Fibroblast of upper back skin (primary cell): ENCODE data around the gene NRXN2.
"Not testable (repeated sequence)": the region's sequence is repeated elsewhere in the genome, so short reads cannot be mapped to it uniquely, and the experiment has no call there.

Experiments used
- DNase-seq: peaks from one replicate; pipeline ENCODE4 v3.0.0-alpha.2; 2013

NRXN2 gene

DNA sequence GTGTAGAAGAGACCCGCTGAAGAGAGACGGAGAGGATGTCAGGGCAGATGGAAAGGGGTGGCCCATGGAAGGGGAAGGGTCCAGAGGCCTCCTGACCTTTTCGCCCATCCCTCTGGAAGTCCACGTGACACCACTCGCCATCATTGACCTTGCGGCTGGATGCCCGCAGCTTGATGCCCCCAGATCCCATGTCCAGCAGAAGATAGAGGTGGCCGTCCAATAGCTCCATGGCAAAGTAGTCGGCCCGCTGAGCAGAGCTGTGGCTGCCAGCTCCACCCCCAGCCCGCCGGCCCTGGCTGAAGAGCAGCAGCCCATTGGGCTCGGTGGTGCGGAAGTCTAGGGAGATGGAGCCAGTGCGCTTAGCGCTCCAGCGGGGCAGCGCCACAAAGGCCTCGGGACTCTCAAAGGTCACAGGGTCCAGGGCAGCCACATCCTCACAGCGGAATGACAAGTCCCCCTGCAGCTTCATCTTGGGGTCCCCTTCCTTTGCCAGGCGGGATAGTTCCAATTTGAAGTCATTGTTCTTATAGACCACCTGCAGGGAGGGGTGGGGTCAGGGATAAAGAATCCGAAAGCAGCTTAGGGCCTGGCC lies 55.7 kb downstream of the NRXN2 start:
- DNase-seq, result no peak

DNA sequence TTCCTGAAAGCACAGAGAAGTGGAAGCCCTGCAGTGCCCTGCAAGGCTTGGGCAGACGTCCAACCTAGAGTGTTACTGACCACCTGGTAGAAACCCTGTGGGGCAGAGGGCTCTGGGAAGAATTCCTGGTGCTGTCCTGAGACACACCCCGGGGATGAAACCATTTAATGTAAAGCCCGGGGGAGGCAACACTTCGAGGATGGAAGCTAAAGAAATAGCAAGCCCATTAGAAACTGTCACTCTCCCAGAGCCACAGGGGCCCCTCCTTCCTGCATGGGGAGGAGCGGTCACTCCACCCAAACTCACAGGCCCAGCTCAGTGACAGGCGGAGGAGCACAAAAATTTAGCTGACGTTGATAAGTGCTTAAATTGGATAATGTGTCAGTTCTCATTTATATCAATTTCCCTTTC lies 57.6 kb downstream of the NRXN2 start:
- no peak for DNase-seq

DNA sequence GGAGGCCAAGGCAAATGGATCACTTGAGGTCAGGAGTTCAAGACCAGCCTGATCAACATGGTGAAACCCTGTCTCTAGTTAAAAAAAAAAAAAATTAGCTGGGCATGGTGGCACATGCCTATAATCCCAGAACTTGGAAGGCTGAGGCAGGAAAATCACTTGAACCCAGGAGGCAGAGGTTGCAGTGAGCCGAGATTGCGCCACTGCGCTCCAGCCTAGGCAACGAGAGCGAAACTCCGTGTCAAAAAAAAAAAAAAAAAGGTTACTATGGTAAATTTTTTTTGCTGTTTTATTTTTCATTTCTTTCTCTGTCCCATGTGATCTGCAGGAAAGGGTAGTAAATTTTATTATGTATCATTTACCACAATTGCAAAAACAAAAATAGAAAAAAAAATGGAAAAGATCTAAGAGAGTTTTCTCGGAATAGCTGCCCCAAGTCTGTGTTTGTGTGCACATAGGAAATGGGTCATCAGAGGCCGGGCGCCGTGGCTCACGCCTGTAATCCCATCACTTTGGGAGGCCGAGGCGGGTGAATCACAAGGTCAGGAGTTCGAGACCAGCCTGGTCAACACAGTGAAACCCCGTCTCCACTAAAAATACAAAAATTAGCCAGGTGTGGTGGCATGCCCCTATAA lies 58.6 kb downstream of the NRXN2 start:
- not testable (repeated sequence) for DNase-seq

DNA sequence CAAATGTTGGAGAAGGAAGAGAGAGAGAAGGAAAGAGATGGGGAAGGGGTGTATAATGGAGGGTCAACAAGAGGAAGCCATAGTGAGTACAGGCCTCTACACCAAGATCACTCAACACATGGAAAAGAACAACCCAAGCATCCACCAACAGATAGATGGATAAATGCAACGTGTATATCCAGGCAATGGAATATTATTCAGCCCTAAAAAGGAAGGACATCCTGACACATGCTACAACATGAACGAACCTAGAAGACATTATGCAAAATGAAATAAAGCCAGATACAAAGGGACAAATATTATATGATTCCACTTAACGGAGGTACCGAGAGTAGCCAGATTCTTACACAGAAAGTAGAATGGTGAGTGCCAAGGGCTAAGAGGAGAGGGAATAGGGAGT lies 59.3 kb downstream of the NRXN2 start:
- DNase-seq, result no peak

DNA sequence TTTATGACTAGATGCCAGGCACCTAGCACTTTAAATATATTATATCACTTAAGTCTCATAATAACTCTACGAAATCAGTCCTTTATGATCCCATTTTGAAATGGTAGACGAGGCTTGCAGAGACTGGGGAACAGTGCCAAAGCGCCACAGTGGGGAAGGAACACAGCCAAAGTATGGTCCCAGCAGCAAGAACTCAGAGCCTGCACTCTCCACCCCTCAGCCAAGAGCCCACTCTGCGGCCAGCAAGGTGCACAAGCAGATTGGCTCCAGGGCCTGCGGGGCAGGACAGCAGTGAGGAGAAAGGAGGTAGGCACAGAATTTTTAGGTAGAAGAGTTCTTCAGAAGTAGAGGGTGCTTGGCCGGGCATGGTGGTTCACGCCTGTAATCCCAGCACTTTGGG lies 61.4 kb downstream of the NRXN2 start:
- no peak for DNase-seq

DNA sequence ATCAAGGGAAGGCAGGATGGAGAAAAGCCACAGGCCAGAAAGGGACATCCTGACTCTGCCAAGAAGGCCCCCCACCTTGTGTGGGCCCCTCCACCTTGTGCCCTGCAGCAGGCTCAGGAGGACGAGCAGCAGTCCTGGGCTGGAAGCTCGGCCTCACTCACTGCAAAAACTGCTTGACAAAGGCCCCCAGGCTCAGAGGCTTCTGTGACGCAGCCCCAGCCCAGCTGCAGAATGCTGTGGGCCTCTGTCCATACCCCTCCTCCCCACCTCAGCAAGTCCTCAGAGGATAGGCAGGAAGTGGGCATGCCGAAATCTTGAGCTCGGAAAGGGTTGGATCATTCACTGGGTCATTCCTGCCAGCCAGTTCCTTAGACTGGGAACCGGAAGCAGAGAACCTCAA lies 61.9 kb downstream of the NRXN2 start:
- peak; percentile 84 for DNase-seq

DNA sequence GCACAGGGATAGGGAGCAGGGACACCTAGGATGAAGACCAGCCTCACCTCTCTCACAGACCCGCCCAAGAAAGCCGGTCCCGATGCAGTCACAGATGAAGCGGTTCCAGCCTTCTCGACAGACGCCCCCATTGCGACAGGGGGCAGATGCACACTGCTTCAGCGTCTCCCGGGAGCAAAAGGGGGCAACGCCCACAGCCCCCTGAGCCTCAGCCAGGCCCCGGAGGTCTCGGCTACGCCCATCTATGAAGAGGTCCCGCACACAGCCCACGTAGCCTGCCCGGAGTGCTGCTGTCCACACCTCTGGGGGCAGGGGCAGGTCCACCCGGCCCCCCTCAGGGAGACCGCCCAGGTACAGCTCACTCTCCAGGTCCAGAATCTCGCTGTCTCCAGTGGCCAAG lies 62.3 kb downstream of the NRXN2 start:
- DNase-seq, result no peak

DNA sequence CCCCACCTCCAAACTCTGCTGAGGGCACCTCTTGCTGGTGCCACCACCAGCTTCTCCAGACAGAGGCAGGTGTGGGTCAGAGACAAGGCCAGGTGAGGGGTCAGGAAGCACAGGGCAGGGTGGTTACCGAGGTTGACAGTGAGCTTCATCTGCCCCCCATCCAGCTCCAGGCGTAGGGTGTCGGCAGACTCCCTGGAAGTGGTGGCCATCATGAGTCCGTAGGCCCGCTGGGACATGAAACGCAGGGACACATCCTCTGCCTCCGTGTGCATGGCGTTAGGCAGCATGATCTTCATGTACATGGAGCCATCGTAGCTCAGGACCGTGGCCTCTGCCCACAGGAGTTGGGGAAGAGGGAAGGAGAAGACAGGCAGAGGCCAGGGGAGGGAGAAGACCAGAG lies 62.8 kb downstream of the NRXN2 start:
- no peak for DNase-seq

DNA sequence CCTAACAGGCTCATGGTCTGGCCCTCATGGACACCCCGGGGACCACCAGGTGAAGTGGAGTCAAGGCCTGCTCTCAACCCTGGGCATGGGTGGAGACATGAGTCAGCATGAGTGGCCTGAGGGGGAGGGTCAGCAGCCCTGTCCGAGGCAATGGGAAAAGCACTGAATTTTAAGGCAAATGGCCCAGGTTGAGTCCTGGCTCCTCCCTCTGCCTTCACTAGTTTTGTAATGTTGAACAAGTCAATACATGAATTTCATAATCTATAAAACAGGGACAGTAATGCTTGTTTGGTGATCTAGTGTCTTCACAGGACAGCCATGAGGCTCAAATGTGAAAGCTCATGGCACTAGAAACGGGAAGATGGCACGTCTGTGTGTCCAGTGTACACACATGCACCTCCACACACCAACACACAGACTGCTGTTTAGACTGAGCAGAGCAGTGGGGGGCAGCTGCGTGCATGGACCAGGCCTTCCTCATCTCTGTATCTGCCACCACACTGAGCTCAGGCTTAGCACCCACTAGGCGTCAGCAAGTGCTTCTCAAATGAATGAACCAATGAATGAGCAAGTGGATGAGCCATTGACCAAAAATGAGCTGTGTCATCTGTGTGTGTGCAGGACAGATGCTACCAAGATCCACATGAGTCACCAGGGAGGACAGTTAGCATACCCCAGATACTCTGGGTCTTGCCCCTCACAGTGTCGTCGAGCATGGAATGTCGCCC lies 63.4 kb downstream of the NRXN2 start:
- DNase-seq, result peak; percentile 88

DNA sequence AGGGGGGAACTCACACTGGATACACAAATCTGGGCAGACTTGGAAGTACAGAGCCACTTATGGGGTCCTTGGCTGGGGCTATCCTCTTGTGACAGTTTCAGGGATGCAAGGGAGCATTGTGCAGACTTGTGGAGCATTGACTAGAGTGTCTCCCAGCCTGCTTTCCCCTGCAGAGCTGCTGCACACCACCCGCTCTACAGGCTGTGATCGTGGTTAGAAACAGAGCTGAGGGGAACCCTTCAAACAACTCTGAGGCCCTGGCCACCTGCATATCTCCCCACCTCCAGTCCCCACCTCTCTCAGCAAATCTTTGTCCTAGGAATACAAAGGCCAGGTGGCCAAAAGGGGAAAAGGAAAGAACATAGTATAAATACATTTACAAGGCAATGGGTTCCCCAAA lies 64.7 kb downstream of the NRXN2 start:
- no peak for DNase-seq

DNA sequence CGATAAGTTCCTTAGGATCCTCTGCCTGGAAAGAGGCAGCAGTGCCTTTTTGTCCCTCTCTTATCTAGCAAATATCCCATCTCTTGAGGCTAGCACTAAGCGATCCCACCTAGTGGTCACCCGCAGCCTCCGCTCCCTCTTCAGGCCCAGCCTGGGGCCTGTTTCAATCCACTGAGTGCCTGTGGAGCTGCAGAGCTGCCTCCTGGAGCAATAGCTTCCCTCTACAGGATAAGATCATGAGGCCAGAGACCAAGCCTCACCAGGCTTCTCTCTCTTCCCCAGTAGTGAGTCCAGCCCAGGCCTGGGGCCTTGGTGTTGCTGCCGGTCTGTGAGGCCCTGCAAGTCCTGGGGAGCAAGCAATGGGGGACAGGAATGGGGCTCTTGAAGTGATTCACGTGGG lies 66.1 kb downstream of the NRXN2 start:
- DNase-seq, result no peak

DNA sequence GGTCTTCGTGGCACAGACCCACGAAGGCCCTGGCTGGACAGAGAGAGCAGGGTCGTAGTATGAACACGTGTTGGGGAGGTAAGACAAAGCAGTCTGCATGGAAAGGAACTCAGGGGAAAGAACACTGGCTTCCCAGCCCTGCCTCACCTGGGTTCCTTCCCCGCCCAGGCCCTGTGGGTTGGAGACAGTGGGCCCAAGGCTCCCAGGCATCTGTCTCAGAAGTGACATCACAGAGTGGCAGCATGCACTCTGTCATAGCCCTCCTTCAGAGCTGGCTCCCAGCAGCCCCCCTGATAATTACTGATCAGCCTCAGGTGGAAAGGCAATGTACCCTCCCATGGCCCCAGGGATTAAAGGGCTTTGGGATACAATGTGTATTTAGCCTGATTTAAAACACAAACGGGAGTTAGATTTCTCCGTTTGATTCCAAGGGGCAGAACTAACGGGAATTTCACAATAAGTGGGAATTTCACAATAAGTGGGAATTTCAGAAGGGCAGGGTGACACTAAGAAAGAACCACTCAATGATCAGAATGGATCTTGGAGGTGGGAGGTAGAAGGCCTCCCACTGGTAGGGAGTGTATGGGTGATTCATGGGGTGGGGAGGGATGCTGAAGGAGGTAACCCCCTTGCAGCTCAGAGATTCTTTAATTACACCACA lies 66.9 kb downstream of the NRXN2 start:
- DNase-seq, result peak; percentile 19

DNA sequence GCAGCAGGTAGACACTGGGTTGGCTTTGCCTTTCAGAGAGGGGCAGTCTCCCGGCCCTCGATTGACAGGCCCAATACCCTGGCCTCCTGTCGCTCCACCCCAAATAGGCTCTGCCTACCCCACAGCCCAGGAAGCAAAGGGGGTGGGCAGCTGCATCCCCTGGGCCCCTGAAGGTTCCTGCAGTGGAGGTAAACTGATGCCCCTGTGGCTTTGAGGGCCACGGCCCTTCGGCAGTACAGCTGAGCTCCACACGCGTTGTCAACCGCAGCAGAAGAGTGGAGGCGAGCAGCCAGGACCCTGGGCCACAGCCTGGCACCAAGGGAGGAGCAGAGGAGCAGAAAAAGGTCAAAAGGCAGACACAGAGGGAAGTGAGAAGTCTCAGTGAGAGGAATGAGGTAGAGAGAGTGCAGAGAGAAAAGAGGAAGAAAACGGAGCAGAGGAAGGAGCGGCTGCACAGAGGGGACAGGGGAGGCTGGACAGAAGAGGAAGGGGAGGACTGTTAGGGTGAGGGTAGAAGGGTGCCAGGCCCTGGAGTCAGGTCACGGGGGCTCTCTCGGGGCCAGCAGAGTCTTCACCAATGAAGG lies 67.9 kb downstream of the NRXN2 start:
- DNase-seq, result no peak

DNA sequence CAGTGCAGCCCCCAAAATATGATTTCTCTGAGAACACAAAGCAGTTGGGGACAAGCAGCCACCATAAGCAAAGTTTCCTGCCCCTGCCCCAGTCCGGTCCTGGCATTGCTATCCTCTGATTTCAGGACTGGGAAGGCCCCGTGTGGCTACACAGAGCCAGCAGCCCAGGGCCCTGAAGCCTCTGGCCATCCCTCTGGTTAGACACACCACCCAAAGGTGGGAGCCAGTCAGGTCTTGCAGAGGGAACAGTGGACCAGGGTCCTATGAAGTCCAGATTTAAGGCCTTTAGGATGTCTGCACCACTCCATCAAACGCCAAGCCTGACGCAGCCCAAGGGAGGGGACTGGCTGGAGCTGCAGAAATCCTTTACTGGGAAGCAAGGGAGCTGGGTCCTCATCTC lies 68.6 kb downstream of the NRXN2 start:
- DNase-seq, result no peak

DNA sequence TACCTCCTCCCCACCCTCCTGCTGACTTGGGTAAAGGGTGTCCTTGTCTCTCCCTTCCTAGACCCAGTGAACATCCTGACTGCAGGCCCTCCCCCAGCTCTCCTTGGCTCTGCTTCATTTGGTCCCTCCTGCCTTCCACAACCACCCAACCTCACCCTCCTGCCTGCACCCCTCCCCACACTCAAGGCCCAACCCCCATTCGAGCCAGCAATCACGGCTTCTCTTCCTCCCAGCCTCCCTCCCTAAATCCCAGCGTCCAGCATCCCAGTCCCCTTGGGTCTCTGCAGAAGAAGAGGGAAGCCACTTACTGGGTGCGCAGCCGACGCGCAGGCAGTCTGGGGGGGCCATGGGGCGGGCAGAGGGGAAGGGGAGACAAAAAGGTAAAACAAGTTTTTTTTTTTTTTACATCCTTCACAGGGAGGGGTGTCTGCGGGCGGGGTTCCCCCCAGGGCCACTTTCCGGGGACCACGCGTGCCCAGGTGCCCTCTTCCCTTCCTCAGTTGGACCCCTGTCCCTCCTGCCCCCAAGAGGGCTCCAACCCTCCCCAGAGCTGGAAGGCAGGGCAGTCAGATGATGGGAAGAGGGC lies 69.5 kb downstream of the NRXN2 start:
- DNase-seq, result no peak

DNA sequence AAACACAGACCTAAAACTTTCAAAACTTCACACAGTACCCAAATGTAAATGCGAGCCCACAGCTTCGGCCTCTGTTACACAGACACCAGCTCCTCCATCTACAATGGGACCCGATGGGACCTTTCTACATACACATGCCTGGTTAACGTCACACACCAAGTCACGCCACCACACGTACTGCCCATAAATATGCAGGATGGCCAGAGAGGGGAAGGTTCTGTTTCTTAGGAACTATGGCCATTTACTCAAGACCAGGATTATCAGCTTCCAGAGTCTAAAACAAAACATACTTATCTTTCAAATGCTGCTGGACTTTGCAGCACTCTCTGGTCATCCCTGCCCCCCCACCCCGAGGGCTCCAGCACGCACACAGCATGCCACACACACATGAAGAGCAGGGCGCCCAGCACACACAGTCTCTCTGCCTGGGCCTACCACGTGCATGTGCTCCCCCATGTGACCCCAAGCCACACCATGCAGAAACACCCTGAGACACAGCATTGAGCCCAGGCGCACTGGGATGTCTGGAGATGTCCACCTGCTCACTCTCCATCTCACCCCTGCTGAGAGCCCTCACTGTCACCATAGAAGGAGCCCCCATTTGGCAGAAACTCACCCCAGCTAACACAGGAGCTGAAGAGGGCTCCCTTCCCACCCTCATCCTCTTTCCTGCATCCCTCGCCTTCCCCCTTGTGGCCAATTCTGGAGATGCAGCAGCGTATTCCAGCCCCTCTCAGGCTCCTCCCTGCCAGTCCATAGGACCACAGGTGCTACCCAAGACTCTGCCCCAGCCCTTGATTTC lies 70.2 kb downstream of the NRXN2 start:
- peak; percentile 69 for DNase-seq

DNA sequence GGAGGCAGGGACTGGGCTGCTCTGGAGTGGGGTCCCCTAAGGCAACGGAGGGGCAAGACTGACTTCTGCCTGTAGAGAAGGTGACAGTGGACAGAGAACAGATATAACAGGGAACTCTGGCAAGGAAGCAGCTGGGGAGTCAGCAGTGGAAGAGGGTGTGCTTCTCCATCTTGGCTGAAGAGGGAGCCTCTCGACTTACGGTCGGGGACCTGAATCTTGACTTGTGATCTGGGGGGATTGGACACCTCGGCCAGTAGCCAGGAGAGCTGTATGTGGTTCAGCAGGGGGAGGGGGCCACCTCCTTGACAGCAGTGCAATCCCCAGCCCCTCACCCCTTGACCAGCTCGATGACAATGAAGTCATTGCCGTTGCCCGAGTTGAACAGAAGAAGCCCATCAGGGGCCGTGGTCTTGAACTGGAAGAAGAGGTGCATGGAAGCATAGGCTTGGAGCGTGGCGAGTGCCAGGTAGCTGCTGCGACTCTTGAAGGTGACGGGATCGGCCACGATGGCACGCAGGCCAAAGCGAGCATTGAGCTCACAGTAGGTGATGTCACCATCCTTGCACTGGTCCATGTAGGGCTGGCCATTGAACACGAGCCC lies 72.0 kb downstream of the NRXN2 start:
- DNase-seq, result peak; percentile 14

DNA sequence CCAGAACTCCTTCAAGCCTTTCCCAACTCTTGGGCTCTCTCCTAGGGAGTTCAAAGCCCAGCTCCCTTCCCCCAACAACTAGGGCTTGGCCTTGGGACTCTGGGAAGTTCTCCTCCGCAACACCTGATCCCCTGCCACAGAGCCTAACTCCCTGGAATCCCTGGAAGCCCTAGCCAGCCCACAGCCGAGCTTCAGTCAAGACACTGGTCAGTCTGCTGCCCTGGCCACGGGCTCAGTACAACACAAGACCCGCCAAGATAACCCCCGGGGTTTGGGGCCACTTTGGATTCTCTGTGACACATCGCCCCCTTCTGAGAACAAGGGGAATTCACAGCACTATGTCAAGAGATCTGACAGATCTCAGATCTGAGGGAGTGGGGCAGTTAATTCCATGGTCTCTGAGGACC lies 73.7 kb downstream of the NRXN2 start:
- DNase-seq, result no peak

DNA sequence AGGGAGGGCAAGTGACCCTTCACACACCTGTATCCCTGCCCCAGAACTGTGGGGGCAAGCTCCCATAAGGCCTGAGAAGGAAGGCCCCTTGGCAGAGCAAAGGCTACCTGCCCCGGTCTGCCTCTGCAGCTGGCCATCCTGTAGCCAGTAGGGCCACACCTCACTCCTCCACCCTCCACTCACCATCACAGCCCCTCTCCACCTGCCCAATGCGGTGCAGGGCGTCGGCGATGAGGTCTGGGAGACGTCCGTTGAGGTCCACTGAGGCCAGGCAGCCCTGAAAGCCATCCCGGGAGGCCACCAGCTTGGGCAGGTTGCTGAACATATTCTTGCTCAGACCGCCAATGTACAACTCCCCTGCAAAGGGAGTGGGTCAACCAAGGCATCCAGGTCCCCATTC lies 74.4 kb downstream of the NRXN2 start:
- DNase-seq, result no peak

DNA sequence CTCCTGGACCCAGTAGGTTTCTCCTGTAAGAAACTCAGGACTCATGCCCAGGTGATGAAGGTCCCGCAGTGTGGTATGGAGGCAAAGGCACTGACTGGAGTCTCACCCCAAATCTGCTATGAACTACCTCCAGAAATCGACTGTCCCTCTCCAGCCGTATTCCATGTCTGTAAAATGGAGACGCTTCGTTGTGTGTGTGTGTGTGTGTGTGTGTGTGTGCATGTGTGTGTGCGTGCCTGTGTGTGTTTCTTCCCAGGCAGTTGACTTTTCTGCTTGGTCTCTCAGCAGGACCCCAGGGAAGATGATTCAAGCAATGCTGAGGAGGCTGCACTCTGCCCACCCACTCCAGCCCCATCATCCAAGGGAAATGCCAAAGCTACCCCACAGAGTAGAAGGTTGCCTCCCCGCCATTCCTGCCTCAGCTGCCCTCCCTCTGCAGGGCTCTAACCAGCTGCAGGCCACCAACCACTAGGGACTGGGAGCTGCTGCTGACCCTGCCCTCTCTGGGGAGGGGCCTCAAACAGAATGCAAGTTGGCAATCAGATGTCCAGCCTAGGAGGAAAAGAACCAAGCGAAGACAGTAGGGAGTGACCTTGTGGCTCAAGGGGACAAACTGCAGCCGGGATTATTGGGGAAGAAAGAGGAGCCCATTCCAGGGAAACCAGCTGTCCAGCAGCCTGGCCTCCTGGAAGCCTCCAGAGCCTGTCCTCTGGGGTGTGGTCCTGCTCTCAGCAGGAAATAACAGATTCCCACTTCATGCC lies 75.8 kb downstream of the NRXN2 start:
- DNase-seq, result no peak

DNA sequence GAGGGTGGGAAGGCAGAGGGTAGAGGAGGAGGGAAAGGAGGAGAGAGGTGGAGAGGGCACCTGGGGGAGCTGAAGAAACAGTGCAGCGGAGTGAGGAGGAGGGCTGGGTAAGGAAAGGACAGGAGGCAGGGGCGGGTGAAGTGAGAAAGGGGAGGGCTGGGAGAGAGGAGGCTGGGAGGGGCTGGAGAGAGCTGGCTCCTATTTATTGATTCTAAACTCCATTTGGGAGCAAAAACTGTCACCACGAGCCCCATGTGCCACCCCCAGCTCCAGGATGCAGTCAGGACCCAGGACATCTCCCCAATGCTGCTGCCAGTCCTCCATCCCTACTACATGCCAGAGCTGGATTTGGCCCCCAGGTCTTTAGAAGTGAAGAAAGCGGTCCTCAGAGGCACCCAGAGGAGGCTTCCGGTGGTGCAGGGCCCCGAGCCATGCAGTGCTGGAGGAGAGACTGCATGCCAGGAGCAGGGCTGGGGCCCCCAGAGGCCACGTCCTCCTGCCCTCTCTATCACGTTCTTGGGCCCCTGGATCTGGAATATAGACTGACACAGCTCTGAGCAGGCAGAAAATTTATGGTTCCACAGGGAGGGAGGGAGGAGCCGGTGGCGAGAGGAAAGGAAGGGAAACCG lies 78.2 kb downstream of the NRXN2 start:
- DNase-seq, result no peak
